ENCODE measurements around the gene GRIN2C.

GRCh38 chr17:74877592-74878548 lies 18.2 kb upstream of the GRIN2C start:
- TF ChIP-seq CTCF (conservative IDR thresholded peaks at IDR 0.05) (no peak), EZH2 (IDR thresholded peaks at IDR 0.05; ENCODE audit: low read depth) (no peak)

Data from PC-9 (cell line).